GM21423 (cell line): Measurements from ENCODE around the gene CIRBP.
"Not testable (repeated sequence)": the region's sequence is repeated elsewhere in the genome, so short reads cannot be mapped to it uniquely, and the experiment has no call there.

ENCODE experiments used
- ATAC-seq: cut with Tn5 transposase; IDR thresholded peaks from one replicate; pipeline ENCODE4 v1.9.1; 2021; ENCODE audit warnings: mild to moderate bottlenecking, moderate library complexity; ENCODE audit not compliant: unreplicated experiment

The CIRBP gene

DNA sequence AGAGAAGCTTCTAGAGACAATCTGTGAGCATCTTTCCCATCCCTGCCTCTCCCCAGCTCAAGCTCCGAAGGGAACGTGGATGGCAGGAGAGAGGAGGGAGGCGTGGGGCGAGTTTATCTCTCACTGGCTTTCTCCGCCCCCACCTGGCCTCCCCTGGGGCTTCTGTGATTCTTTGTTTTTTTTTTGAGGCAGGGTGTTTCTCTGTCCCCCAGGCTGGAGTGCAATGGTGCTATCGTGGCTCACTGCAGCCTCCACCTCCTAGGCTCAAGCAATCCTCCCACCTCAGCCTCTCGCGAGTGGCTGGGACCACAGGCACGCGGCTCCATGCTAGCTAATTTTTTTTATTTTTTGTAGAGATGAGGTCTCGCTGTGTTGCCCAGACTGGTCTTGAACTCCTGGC, 39.6 kb downstream of the CIRBP start:
- ATAC-seq = no peak

DNA sequence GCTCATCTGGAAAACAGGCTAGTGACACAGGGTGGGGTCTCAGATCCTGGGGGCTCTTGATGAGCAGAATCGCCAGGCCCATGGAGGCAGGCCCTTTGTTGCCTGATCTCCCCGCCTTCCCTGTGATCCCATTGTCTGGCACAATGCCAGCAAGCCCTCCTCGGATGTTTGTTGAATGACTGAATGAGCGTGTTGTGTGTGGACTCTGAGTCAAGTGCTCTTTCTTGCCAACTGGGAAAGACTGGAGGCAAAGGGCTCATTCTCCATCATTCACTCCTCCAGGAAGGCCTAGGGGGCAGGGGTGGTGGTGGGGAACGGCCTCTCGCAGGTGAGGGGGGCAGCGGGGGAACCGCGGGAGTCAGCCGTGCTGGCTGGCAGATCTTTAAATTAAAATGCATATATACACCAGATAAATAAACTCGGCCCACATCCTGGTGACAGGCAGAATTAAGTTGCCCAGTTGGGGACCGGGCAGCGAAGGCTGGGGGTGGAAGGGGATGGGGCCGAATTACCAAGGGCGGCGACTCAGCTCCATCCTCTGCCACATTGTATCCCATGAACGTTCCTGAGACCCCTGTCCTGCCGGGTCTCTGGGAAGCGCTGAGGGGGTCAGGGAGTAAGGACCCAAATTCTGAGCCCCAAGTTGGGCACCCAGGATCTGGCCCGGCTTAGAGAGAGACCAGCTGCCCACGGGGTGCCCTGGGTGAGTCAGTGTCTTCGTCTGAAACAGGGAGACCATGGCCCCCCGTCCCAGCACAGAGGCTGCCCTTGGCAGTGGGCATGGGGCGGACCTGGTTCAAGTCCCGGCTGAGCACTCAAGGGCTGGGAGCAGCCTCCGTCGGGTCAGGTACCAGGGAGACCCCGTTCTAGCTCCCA, 41.1 kb downstream of the CIRBP start:
- ATAC-seq = no peak

DNA sequence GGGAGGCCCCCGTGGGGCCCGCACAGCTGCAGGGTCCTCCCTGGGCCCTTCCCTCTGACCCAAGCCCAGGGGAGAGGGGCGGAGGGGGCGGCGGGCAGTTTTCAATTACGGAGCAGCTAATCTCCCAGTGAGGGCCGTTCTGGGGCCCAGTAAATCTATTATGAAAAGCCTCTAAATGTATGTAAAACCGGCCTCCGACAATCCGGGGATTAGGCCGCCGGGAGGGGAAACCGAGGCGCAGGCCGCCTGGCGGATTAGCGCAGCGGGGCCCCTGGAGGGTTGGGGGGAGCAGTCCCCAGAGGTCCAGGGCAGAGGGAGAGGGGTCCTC, 41.7 kb downstream of the CIRBP start:
- no peak for ATAC-seq

DNA sequence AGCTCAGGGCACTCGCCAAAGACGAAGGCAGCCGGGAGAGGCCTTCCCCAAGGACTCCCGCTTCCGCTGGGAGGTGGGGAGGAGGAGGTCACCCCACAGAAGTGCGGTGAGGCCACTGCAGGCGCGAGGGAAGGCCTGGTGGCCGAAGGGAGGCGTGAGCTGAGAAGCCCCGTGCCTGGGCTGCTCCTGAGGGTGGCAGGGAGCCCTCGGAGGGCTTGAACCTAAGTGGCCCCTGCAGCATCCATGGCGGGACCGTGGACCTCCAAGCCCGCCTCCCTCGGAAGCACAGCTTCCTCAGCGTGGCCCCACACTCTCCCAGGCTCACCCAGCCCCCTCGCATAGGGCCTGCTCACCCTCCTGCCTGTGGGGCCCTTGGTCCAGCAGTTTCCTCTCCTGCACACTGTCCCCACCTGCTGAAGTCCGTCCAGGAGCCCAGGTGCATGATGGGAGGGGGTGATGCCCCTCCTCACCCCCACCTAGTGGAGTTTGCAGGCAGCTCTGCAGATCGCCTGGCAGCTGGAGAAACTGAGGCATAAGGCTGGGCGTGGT, 42.5 kb downstream of the CIRBP start:
- no peak for ATAC-seq

DNA sequence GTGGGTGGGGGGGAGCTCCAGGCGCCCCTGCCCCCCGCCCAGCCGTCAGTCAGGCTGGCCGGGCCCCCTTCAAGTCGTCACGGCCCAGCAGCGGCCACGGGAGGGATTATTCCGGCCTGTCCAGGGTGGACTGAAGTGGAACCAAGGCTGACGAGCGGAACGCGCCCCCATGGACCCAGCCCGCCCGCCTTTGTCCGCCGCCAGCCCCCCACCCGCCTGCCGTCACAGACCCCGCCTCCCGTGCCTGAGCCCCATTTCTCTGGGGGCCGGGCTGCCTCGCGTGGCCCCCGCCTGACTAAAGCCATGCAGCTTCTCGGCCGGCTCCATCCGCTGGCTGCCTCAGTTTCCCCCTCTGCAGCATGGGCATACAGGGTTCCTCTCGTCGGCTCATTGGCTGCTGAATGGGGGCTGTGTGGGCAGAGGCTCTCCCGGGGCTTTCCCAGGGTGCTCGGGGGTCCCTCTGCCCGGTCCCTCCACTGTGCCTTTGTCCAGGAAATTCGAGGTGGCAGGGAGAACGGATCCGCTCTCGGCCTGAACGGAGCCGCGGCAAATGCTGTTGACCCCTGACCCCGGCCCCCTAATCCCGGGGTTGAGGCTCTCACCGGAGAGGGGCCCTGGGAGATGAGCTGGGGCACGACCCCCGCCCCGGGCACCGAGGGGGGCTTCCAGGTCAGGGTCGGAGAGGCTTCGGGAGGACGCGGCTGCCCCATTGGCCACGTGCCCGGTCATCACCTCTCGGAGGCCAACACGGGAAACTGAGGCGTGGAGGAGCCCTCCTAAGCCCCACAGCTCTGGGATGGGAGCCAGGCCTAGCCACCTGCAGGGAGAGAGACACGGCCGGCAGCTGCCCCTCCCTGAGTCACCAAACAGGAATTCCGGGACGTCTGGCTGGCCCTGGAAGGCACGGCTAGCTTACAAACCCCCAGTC, 43.9 kb downstream of the CIRBP start:
- ATAC-seq = no peak

DNA sequence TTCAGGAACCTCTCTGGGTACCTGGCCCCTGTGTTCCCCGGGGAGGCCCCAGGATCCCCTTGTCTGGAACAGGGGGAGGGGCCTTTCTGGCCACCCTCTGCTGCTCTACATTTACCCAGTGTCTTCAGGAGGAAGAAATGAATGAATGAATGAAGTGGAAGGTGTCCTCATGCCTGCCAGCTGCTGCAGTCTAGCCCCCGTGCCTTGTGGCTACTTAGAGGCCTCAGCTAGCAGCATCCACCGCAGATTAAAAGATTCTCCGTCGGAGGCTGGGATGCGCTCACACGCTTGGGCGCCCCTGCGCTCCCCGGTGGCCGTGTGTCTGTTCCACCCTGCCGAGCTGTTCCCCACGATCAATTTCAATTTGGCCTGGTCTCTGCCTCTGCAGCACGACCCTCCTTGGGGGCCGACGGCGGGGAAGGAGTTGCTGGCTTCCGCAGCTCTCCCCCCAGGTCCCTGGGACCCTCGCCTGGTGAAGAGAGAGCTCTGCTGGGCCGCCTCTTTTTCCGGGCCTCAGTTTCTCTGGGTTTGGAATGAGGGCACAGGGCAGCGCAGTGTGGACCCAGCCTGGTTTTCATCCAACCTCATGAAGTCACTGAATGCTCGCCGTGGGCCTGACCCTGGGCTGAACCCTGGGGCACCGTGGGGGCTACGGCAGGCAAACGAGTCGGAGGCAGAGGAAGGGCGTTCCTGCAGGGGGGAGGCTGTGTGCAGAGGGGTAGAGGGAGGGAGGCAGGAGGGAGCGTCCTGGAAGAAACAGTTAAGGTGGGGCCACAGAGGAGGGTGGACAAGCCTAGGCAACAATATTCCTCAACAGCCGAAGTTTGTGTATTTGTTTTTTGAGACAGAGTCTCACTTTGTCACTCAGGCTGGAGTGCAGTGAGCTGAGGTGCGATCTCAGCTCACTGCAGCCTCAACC, 44.8 kb downstream of the CIRBP start:
- ATAC-seq = no peak

DNA sequence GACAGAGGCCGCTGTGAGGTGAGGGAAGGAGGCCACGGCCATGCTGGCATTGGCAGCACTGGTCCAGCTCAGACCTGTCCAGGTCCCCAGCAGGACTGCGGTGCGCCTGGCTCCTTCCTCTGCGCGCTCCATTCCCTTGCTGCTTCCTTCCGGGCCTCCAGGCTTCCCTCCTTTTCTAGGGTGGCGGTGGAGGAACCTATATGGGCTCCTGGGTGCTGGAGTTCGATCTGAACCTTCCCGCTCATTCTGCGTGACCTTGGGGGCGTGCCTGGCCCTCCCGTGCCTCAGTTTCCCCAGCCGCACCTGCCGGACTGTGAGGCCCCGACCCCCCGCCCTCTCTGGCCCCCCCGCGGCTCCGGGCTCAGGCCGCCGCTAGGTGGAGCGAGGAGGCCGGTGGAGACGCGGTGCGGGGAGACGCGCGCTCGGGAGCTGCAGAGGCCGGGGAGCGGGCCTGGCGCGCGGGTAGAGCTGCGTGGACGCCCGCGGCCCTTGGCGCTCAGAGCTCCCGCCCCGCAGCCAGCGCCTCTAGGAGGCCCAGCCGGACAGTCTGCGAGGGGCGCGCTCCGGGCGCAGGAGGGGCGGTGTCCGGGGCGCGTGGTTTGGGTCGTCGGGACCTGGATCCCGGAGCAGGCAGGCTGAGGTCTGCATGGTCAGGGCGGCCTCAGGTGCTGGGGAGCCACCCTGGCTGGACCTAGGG, 46.5 kb downstream of the CIRBP start:
- ATAC-seq = no peak

DNA sequence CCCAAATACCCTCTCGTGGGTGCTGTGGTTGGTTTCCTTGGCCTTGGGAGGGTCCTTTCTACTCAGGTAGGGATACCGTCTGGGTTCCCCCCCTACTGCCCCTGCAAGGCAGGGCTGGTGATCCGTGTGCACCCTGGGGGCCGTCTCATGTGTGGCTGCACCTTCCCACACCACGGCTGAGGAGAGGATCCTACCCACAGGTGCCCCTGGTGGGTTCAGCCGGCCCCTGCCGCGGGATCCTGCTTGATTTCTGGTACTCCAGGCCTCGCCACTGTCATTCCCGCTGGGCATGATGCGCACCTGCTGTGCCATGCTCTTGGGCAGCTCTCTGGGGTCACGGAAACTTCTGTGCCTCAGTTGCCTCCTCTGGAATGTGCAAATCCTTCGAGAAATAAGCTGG, 47.3 kb downstream of the CIRBP start:
- ATAC-seq = no peak

DNA sequence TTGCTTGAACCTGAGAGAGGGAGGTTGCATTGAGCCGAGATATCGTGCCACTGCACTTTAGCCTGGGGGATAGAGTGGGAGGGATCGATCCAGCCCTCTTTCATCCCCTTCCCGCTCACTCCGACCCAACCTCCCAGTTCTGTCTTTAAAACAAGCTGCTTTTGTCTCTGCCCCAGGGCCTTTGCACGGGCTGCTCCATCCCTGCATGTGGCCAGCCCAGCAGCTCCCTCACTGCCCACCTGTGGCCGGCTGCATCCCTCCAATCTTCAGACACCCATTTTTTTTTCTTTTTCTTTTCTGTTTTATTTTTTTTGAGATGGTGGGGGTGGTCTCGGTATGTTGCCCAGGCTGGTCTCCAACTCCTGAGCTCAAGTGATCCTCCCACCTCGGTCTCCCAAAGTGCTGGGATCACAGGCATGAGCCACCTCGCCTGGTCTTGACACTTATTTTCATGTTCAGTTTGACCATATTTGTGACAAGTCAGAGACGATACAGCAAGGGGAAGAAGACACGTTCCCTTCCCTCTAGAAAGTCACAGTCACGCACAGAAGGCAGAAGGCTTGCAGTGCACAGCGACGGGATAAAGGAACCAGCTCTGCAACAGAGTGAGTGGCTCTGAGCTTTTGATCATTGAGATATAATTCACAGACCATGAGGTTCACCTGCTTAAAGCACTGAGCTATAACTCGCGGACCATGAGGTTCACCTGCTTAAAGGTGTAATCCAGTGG, 48.3 kb downstream of the CIRBP start:
- no peak for ATAC-seq

DNA sequence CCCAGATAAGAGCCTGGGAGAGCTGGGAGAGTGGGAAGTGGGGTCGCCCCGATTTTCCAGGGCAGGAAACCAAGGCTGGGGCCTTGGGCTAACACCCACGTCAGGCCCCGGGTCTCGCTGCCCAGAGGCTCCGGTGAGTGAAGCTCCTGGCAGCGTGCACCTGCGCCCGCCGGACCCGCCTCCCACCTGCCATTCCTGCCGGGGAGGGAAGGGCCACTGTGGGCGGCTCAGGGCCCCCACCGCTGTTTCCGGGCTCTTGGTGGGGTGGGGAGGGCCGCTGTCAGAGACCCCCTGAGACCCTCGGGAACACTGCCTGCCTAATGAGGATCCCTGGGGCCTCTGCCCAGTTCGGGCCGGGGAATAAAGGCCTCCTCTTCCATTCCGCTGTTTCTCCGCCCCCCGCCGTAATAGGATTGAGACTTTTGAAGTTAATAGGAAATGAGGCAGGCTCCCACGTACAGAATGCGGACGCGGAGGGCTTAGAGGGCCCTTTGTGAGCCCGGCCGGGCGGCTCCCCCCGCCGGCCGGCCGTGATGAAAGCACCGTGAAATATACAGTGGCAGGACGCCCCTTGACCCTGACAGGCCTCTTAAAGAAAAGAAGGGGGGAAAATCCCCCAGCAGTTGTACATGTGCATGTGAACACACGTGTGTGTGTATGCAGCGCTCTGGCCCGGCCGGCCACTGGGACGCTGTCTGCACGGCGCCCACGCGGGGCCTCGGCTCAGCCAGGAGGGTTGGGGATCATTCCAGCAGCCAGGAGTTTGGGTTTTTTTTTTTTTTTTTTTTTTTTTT, 49.7 kb downstream of the CIRBP start:
- ATAC-seq = no peak

DNA sequence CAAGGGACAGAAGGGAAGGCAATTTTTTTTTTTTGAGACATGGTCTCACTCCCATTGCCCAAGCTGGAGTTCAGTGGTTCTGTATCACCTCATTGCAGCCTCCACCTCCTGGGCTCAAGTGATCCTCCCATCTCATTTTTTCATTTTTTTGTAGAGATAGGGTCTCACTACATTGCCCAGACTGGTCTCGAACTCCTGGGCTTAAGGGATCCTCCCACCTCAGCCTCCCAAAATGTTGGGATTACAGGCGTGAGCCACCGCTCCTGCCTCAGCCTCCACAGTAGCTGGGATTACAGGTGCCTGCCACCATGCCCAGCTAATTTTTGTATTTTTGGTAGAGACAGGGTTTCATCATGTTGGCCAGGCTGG, 51.1 kb downstream of the CIRBP start:
- not testable (repeated sequence) for ATAC-seq

DNA sequence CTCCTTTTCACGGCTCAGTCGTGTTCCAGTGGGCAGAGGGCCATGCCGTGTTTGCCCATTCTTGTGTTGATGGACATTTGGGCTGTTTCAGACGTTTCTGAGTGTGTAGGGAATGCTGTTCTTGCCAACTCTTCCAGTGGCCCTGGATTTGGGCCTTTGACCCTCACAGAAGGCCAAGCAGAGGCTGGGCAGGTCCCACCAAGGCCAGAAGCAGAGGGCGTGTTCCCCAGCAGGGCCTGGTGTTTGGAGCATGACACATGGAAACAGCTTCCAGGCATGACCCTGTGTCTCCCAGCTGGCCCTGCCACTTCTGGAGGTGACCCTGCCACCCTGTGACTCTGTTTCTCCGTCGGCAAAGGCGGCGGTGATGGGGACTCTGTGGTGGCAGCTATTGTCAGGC, 52.4 kb downstream of the CIRBP start:
- no peak for ATAC-seq

DNA sequence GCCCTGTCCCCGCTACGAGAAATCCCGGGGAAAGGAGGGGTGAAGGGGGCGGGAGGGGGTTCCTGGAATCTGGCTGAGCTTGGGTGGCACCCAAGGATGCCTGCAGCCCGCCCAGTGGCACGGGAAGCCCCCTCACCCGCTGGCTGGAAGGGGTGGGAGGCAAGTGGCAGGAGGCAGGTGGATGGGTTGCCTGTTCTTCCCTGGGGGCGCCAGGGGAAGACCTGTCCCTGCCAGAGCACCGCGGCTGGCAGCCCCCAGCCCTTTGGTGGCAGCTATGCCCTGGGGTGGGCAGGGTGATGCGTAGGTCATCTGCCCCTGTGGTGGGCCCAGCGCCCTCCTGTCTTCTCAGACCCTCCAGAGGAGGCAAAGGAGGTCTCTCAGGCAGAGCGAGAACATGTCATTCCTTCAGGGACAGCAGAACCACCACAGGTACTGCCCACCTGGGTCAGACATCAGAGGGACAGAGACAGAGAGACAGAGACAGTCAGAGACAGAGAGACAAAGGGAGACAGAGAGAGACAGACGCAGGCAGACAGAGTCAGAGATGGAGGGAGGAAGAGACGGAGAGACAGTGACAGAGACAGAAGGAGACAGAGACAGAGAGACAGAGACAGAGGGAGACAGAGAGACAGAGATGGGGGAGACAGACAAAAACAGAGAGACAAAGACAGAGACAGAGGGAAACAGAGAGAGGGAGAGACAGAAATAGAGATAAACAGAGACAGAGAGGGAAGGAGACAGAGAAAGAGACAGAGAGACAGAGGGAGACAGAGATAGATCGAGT, 53.3 kb downstream of the CIRBP start:
- no peak for ATAC-seq

DNA sequence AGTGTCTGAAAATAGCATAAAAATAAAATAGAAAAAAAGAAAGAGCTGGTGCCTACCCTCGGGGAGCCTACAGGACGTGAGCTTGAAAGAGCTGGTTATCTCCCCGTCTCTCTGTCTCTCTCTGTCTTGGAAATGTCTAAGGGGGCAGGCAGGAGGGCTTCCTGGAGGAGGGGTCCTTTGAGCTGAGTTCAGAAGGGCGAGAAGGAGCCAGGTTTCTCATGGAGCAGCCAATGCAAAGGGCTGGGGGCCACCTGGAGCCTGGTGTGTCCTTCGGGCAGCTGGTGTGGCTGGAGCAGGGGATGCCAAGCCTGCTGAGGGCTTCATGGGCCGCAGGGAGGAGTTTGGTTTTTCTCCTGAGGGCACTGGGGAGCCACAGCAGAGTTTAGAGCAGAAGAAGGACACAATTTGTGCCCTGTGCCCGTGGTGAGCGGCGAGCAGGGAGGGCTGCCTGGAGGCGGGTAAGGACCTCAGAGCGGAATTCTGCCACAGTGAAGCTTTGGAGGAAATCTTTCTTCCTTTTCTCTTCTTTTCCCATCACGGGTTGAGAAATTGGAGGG, 55.2 kb downstream of the CIRBP start:
- no peak for ATAC-seq
